CD1c-positive myeloid dendritic cell (primary cell): ENCODE data around the gene HOXD4.

ENCODE experiments used
- DNase-seq: peaks from one replicate; pipeline ENCODE4 v3.0.0-alpha.2; 2016; ENCODE audit errors: extremely low spot score

Gene HOXD4

GRCh38 chr2:176139661-176140512 lies 11.5 kb upstream of the HOXD4 start:
- DNase-seq, result no peak

GRCh38 chr2:176140513-176141317 lies 10.6 kb upstream of the HOXD4 start:
- DNase-seq, result peak; percentile 70

GRCh38 chr2:176142281-176142680 lies 9.1 kb upstream of the HOXD4 start:
- DNase-seq, result no peak

- DNase-seq, result no peak
These were observed 6.0 kb upstream of the HOXD4 start for GRCh38 chr2:176145085-176145969.

- no peak for DNase-seq
These were observed 5.2 kb upstream of the HOXD4 start for GRCh38 chr2:176146101-176146500.

GRCh38 chr2:176146645-176147044 lies 4.7 kb upstream of the HOXD4 start:
- DNase-seq, result no peak

GRCh38 chr2:176147210-176147799 lies 4.0 kb upstream of the HOXD4 start:
- DNase-seq, result no peak

GRCh38 chr2:176147800-176148496 lies 3.4 kb upstream of the HOXD4 start:
- no peak for DNase-seq

GRCh38 chr2:176148751-176149421 lies 2.5 kb upstream of the HOXD4 start:
- no peak for DNase-seq

- no peak for DNase-seq
These were observed 1.8 kb upstream of the HOXD4 start for GRCh38 chr2:176149481-176149938.

GRCh38 chr2:176149939-176150583 lies 1.3 kb upstream of the HOXD4 start:
- DNase-seq, result no peak

GRCh38 chr2:176150584-176151441 lies 537 bp upstream of the HOXD4 start:
- no peak for DNase-seq

GRCh38 chr2:176152350-176153181 lies 1.2 kb downstream of the HOXD4 start:
- no peak for DNase-seq

- no peak for DNase-seq
These were observed 3.4 kb downstream of the HOXD4 start for GRCh38 chr2:176154576-176155252.

GRCh38 chr2:176155356-176156044 lies 4.2 kb downstream of the HOXD4 start:
- DNase-seq, result no peak

GRCh38 chr2:176156301-176156806 lies 5.0 kb downstream of the HOXD4 start:
- DNase-seq, result no peak
